HK-2 (cell line): ENCODE measurements around the gene TAF11L4.
"Not testable (repeated sequence)": the region's sequence is repeated elsewhere in the genome, so short reads cannot be mapped to it uniquely, and the experiment has no call there.

Experiments used
- DNase-seq: peaks from one replicate; pipeline ENCODE4 v3.0.0-alpha.2; 2018; ENCODE audit not compliant: unreplicated experiment

TAF11L4 gene

GRCh38 chr5:17521501-17521900 is at the start of gene TAF11L4:
TAF11L4 (plus strand) TSS chr5:17521801.
- not testable (repeated sequence) for DNase-seq

DNA sequence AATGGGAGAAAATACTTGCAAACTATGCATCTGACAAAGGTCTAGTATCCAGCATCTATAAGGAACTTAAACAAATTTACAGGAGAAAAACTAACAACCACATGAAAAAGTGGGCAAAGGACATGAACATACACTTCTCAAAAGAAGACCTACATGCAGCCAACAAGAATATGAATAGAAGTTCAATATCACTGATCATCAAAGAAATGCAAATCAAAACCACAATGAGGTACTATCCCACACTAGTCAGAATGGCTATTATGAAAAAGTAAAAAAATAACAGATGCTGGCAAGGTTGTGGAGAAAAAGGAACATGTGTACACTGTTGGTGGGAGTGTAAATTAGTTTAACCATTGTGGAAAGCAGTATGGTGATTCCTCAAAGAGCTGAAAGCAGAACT is 46.5 kb upstream of the TAF11L4 start:
- not testable (repeated sequence) for DNase-seq

GRCh38 chr5:17477043-17477442 is 44.6 kb upstream of the TAF11L4 start:
- no peak for DNase-seq

DNA sequence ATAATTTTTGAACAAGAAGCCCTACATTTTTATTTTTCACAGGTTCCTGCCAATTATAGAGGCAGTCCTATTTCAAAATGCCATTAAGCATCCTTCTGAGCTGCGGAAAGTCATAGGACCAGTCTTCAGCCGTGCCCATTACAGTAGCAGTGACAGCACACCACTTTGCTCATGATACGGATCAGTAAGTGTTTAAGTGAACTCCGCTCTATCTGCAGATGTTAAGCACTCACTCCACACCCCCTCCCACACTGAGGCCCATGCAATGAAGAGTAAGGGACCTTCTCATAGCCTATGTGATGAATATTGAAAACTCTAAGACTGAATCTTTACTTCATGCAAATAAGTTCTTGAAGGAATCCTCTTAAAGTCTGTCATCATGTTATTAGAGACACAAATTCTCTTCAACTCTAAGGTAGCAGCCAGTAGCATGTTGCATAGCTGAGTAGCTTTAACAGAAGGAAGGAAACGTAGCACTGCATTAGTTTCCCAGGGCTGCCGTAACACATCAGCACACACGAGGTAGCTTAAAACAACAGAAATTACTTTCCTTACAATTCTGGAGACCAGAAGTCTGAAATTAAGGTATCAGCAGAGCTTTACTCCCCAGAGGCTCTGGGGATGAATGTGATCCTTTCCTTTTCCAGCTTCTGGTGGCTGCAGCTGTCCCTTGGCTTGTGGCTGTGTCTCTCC is 43.9 kb upstream of the TAF11L4 start:
- no peak for DNase-seq

- DNase-seq, result no peak
Observed at GRCh38 chr5:17481378-17481777, 40.2 kb upstream of the TAF11L4 start.

DNA sequence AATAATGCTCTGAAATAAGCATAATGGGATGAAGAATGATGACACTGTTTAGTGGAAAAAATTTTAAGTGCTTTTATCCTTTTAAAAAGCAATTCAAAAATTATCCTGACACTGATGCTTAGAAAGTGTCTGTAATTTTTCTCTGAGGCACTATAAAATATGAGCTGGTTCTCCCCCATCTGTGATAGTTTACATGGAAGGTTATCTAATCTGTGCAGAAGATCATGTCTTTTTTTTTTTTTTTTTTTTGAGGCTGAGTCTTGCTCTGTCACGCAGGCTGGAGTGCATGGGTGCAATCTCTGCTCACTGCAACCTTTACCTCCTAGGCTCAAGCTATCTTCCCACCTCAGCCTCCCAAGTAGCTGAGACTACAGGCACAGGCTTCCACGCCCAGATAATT is 38.8 kb upstream of the TAF11L4 start:
- no peak for DNase-seq

DNA sequence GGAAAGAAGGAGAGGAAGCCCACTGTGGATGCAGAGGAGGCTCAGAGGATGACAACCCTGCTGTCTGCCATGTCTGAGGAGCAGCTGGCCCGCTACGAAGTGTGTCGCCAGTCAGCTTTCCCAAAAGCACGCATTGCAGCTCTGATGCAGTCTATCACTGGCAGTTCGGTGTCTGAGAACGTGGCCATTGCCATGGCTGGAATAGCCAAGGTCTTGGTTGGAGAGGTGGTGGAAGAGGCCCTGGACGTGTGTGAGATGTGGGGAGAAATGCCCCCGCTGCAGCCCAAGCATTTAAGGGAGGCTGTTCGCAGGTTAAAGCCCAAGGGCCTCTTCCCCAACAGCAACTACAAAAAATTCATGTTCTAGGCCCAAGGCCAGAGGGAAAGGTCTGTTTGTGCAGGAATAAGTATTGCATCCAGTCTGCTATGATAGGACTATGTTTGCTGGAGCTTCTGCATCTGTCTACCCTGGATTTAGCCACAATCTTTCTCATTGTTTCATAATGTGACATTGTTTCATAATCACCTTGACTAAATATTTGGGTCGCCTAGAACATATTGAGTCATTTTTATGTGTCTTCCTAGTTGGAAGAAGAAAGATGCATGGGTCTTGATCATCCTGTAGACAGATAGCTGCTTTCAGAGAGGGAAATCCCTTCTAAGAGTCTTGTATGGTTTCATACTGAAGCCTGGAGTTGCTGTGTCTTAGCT is 35.0 kb upstream of the TAF11L4 start:
- not testable (repeated sequence) for DNase-seq

- no peak for DNase-seq
Observed at GRCh38 chr5:17487174-17487512, 34.5 kb upstream of the TAF11L4 start.

DNA sequence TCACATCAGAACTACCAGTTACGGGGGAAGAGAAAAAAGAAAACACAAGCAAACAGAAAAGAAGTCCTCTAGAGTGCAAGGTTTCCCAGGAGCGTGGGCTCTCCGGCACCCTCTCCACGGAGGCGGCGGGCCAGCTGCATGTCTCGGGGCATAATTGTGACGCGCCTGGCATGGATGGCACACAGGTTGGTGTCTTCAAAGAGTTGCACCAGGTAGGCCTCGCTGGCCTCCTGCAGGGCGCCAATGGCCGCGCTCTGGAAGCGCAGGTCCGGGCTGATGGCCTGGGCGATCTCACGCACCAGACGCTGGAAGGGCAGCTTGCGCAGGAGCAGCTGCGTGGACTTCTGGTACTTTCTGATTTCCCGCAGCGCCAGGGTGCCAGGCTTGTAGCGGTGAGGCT is 30.3 kb upstream of the TAF11L4 start:
- not testable (repeated sequence) for DNase-seq

- no peak for DNase-seq
Observed at GRCh38 chr5:17492770-17493169, 28.8 kb upstream of the TAF11L4 start.

GRCh38 chr5:17497446-17497845 is 24.2 kb upstream of the TAF11L4 start:
- DNase-seq, result no peak

- DNase-seq, result not testable (repeated sequence)
Observed at GRCh38 chr5:17497931-17498330, 23.7 kb upstream of the TAF11L4 start, which contains the start of gene TAF11L2. TAF11L2 (plus strand) TSS chr5:17498231.

- DNase-seq, result no peak
Observed at GRCh38 chr5:17511775-17512325, 9.8 kb upstream of the TAF11L4 start.

DNA sequence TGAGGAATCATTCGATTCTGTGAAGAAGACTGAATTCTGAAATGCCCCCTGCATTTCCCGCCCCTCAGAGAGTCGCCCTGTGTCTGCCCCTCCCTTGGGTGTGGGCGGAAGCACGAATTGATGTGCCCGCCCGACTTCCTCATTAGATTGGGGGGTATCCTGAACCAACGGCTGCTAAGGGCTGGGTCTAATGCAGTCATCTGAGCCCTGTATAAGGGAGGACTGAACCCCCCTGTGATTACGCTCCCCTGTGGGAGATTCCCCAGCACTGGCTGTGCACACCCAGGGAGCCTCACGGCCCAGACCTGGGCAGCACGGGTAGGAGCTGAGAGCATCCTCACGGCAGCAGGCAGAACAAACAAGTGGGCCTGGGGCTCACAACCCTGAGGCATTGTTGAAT is 4.1 kb upstream of the TAF11L4 start:
- not testable (repeated sequence) for DNase-seq

- DNase-seq, result not testable (repeated sequence)
Observed at GRCh38 chr5:17518067-17518466, 3.5 kb upstream of the TAF11L4 start, which contains the start of gene TAF11L3. TAF11L3 (plus strand) TSS chr5:17518367.

GRCh38 chr5:17519508-17519907 is 2.1 kb upstream of the TAF11L4 start:
- DNase-seq, result not testable (repeated sequence)

GRCh38 chr5:17524935-17525334 is 3.3 kb downstream of the TAF11L4 start, which contains the start of gene TAF11L5:
TAF11L5 (plus strand) TSS chr5:17525235.
- DNase-seq, result not testable (repeated sequence)

DNA sequence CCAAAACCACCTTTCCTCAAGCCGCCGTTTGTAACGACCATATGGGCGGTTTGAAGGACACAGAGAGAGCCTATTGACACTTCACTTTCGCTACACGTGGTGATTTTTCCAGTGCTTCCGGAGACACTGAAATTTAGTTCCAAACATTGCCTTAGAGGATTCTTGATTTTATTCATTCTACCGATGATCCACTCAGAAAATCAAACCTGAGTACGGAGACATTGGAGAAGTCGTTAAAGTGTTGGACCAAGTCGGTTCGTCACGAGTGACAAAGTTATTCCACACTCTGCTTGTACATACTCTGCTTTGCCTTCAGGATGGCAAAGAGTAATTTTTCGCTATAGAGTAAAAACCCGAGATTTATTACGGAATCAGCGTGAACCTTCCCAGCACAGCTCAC is 4.9 kb downstream of the TAF11L4 start:
- not testable (repeated sequence) for DNase-seq

DNA sequence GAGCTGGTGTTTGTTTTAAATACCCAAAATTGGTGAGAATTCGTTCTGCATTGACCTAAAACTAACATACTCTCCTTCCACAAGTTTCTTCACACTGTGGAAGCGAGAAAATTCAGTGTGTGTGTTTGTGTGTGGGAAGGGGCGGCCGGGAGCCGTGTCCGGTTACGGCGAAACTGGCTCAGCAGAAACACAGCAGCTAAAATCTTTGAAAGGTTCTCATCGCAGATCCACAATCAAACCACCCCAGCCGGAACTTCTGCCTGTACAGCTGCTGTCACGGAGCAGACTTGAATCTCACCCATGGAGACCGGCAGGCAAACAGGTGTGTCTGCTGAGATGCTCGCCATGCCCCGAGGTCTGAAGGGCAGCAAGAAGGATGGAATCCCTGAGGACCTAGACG is 6.8 kb downstream of the TAF11L4 start, which contains the start of gene TAF11L6:
Gene TAF11L6, plus strand, starts transcription at position 301 of the 400 bp plus-strand sequence.
- not testable (repeated sequence) for DNase-seq
